Activated CD4-positive, alpha-beta T cell treated with anti-CD3 and anti-CD28 coated beads for 1 hour (primary cell): Measurements from ENCODE around the gene TMEM8B.
"Not testable (repeated sequence)": the region's sequence is repeated elsewhere in the genome, so short reads cannot be mapped to it uniquely, and the experiment has no call there.

Experiments used
- DNase-seq: peaks from one replicate; pipeline ENCODE4 v3.0.0-alpha.2; 2020

TMEM8B gene

GRCh38 chr9:35867538-35867937, 38.5 kb downstream of the TMEM8B start:
- no peak for DNase-seq

- no peak for DNase-seq
Observed at GRCh38 chr9:35868933-35869332, 39.9 kb downstream of the TMEM8B start.

GRCh38 chr9:35869621-35870216, 40.7 kb downstream of the TMEM8B start:
- no peak for DNase-seq

- DNase-seq, result no peak
Observed at GRCh38 chr9:35870351-35870923, 41.4 kb downstream of the TMEM8B start, which contains the start of gene OR13J1. OR13J1 (minus strand) TSS chr9:35870401; CDS start chr9:35870401, 0 bp downstream.

- DNase-seq, result no peak
Observed at GRCh38 chr9:35871545-35871944, 42.5 kb downstream of the TMEM8B start.

- DNase-seq, result no peak
Observed at GRCh38 chr9:35872505-35872904, 43.5 kb downstream of the TMEM8B start.

- DNase-seq, result peak; percentile 72
Observed at GRCh38 chr9:35882263-35882848, 53.3 kb downstream of the TMEM8B start.

GRCh38 chr9:35882996-35883395, 54.0 kb downstream of the TMEM8B start:
- no peak for DNase-seq

GRCh38 chr9:35884908-35885307, 55.9 kb downstream of the TMEM8B start:
- not testable (repeated sequence) for DNase-seq

- no peak for DNase-seq
Observed at GRCh38 chr9:35891646-35892045, 62.6 kb downstream of the TMEM8B start.

- no peak for DNase-seq
Observed at GRCh38 chr9:35892051-35892450, 63.0 kb downstream of the TMEM8B start.

GRCh38 chr9:35896570-35896969, 67.5 kb downstream of the TMEM8B start:
- DNase-seq, result no peak

- DNase-seq, result not testable (repeated sequence)
Observed at GRCh38 chr9:35897376-35898099, 68.5 kb downstream of the TMEM8B start.

- DNase-seq, result no peak
Observed at GRCh38 chr9:35898337-35898736, 69.3 kb downstream of the TMEM8B start.

- DNase-seq, result no peak
Observed at GRCh38 chr9:35899021-35899420, 70.0 kb downstream of the TMEM8B start.

- DNase-seq, result no peak
Observed at GRCh38 chr9:35903049-35903448, 74.0 kb downstream of the TMEM8B start.

- DNase-seq, result no peak
Observed at GRCh38 chr9:35904338-35904737, 75.3 kb downstream of the TMEM8B start.

GRCh38 chr9:35905051-35905781, 76.2 kb downstream of the TMEM8B start:
- DNase-seq, result no peak

- no peak for DNase-seq
Observed at GRCh38 chr9:35905912-35906679, 77.1 kb downstream of the TMEM8B start, which contains the start of gene HRCT1. HRCT1 (plus strand) TSS chr9:35906202; CDS start chr9:35906288, 86 bp downstream.

GRCh38 chr9:35906923-35907699, 78.1 kb downstream of the TMEM8B start:
- no peak for DNase-seq
